Type B pancreatic cell (in vitro differentiated cells): ENCODE results near the gene FOXF1. TPM values are rescaled to one million over a fixed set of nuclear protein-coding genes. Genes with fewer than 3 reads are reported as not detected.

ENCODE experiments used
- DNase-seq: peaks from one replicate; pipeline ENCODE4 v3.0.0; 2021; ENCODE audit warnings: mixed read lengths; ENCODE audit not compliant: unreplicated experiment; ENCODE audit errors: extremely low spot score
- H3K27ac Mint-ChIP-seq: 2 replicates; pipeline ENCODE4 v1.8.0; 2021; ENCODE audit warnings: mild to moderate bottlenecking, mixed read lengths
- H3K27me3 Mint-ChIP-seq: 2 replicates; pipeline ENCODE4 v1.8.0; 2021; ENCODE audit warnings: mixed read lengths
- H3K36me3 Mint-ChIP-seq: 2 replicates; pipeline ENCODE4 v1.8.0; 2021; ENCODE audit warnings: mixed read lengths
- H3K4me1 Mint-ChIP-seq: one replicate; pipeline ENCODE4 v1.8.0; 2021; ENCODE audit warnings: mixed read lengths; ENCODE audit not compliant: unreplicated experiment
- H3K4me3 Mint-ChIP-seq: 2 replicates; pipeline ENCODE4 v1.8.0; 2021; ENCODE audit warnings: mild to moderate bottlenecking, mixed read lengths
- H3K9me3 Mint-ChIP-seq: 2 replicates; pipeline ENCODE4 v1.8.0; 2021; ENCODE audit warnings: mixed read lengths
- total RNA-seq: library from RNA; stranded (reverse); gene quantifications from 2 replicates; pipeline ENCODE4 v1.2.1, GENCODE V29; 2021; ENCODE audit warnings: low replicate concordance
- TF ChIP-seq, protein P1 (sequence below): fragments of 200-600 bp; sonication (generic); conservative IDR thresholded peaks from 2 replicates; pipeline ENCODE4 v1.5.0; 2021; ENCODE audit warnings: antibody characterized with exemption, mild to moderate bottlenecking

FOXF1 gene
- total RNA-seq, 1 donor from 2014 or later, result 3.4 TPM

DNA sequence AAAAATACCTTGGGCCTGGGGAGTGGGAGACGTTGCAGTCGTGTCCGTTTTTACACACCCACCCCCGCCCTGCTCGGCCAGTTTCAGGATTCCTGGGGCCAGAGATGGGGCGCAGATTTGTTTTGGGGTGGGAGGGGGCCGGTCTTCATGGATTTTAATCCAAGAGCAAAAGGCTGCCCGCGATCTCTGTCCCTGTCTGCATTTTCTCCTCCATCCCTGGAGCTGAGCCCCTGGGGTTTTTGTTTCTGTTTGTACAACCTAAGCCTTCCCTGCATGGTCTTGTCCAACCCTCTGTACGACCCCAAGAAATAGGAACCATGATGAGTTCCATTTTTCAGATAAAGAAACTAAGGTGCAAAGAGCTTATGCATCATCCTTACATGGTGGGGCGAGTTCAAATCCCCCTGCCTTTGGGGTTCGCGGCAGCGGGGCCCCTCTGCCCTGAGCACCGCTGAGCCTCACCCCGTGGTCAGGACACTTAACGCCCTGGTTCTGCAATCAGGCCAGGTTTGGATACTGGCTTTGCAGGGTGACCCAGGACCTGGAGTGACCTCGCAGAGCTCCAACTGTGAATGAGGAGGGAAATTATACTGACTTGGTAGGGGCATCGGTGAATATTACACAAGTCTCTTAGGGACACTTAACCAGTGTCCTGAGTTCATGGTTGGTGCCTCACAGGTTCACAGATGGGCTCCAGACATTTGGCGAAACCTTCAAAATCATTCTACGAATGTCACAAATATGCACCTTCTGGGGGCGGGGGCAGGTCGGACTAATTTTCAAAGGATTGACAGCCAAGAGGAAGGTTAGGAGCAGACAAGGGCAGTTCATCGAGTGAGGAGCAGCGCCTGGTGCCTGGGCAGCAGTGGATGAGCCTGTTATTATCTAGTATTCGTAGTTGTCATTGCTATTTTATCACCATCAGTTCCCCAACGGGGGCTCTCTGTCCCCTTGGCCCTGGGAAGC lies 4.1 kb upstream of the FOXF1 start:
- peaks cover 26% of the 10 kb centered on the region for H3K4me1 Mint-ChIP-seq
- TF ChIP-seq, protein P1, sequence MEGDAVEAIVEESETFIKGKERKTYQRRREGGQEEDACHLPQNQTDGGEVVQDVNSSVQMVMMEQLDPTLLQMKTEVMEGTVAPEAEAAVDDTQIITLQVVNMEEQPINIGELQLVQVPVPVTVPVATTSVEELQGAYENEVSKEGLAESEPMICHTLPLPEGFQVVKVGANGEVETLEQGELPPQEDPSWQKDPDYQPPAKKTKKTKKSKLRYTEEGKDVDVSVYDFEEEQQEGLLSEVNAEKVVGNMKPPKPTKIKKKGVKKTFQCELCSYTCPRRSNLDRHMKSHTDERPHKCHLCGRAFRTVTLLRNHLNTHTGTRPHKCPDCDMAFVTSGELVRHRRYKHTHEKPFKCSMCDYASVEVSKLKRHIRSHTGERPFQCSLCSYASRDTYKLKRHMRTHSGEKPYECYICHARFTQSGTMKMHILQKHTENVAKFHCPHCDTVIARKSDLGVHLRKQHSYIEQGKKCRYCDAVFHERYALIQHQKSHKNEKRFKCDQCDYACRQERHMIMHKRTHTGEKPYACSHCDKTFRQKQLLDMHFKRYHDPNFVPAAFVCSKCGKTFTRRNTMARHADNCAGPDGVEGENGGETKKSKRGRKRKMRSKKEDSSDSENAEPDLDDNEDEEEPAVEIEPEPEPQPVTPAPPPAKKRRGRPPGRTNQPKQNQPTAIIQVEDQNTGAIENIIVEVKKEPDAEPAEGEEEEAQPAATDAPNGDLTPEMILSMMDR, result no peak

DNA sequence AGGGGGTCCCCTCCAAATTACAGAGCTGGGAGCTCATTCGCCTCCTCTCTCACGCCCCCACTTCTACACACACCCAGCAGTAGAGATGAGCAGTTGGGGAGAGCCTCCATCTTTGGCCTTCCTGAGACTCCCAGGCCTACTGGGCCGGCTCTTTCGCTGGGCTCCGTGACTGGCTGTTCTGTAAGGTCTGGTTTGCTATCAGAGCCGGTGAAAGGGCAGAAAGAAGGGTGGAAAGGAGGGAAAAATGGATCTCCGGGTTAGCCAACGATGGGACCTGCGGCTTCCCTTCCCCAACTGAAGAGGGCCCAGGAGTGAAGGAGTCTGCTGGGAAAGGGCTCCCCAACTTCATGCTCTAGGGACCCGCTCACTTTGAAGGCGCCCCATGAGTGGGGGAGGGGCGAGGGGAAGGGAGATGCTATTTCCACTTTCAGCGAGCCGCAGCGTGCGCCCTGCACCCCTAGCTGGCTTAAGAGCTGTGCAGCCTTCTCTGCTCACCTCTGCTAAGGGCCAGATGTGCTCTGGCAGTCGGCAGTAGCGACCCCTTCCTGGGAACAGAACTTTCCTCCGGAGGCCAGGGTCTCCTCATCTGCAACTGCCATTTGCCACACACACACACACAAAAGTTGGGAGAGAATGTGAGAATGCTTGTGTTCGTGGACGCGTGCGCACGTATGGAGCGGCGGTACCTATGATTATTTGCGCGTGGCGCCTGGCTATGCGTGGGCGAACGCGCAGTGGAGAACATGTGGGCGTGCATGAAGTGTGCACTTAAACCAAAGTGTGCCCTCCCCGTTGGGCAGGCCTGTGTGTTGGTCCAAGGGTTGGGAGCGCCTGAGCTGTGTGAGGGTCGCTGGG lies 2.9 kb upstream of the FOXF1 start:
- TF ChIP-seq, protein P1, result no peak
- Mint-ChIP-seq H3K4me3 (peak overlapping the region; percentile 81), H3K27ac (no peak overlapping the region), H3K4me1 (peaks cover 21% of the 10 kb centered on the region), H3K9me3 (no peaks in the 10 kb centered on the region), H3K36me3 (no peaks in the 10 kb centered on the region), H3K27me3 (peaks cover 76% of the 10 kb centered on the region)
- DNase-seq, result no peak

More for the DNA sequence above, 4.1 kb upstream of the FOXF1 start:
- peaks cover 79% of the 10 kb centered on the region for H3K27me3 Mint-ChIP-seq
- peak overlapping the region; percentile 1 for H3K27ac Mint-ChIP-seq
- no peaks in the 10 kb centered on the region for H3K36me3 Mint-ChIP-seq
- peak overlapping the region; percentile 81 for H3K4me3 Mint-ChIP-seq
- H3K9me3 Mint-ChIP-seq, result no peaks in the 10 kb centered on the region
- DNase-seq, result no peak

DNA sequence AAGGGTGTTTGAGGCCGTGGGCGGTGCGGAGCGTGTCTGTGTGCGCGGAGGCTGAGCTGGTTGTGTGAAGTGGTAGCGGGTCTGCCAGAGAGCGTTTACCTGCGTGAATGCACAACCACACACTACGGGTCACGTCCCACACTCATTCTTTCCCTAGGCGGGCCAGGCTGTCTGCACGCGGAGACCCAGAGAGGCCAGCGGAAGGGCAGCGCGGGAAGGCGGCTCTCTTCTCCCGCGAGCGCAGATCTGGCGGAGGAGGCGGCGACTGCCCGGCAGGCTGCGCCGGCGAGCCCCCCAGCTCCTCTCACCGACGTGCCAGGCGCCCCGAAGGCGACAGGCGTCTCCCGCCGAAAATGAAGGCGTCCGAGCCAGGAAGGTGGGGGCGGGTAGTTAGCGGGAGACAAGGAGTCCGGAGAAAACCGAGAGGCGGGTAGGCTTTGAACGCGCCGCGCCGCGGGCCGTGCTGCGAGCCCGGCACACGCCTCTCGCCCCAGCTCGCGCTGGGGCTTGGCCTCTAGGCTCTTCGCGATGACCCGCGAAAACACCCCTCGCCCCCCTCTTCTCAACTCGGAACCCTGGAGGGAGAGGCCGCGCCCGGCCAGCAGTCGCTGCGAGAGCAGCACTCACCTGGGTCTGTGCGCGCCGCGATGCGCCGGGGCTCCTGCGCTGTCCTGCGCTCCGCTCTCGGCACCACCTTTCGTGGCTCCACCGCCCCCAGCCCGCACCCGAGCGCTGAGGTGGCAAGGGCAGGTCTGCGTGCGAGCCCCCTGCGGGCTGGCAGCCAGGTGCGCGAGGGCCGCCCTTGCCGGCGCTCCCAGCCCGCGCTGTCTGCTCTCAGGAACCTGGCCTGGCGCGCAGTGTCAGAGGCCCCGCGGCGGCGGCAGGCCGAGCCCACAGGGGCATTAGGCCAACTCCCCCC lies 2.0 kb upstream of the FOXF1 start:
- peaks cover 21% of the 10 kb centered on the region for H3K4me1 Mint-ChIP-seq
- peaks cover 76% of the 10 kb centered on the region for H3K27me3 Mint-ChIP-seq
- no peak overlapping the region for H3K27ac Mint-ChIP-seq
- H3K36me3 Mint-ChIP-seq, result no peaks in the 10 kb centered on the region
- TF ChIP-seq, protein P1, result no peak
- peak overlapping the region; percentile 81 for H3K4me3 Mint-ChIP-seq
- no peak for DNase-seq
- H3K9me3 Mint-ChIP-seq, result no peaks in the 10 kb centered on the region

DNA sequence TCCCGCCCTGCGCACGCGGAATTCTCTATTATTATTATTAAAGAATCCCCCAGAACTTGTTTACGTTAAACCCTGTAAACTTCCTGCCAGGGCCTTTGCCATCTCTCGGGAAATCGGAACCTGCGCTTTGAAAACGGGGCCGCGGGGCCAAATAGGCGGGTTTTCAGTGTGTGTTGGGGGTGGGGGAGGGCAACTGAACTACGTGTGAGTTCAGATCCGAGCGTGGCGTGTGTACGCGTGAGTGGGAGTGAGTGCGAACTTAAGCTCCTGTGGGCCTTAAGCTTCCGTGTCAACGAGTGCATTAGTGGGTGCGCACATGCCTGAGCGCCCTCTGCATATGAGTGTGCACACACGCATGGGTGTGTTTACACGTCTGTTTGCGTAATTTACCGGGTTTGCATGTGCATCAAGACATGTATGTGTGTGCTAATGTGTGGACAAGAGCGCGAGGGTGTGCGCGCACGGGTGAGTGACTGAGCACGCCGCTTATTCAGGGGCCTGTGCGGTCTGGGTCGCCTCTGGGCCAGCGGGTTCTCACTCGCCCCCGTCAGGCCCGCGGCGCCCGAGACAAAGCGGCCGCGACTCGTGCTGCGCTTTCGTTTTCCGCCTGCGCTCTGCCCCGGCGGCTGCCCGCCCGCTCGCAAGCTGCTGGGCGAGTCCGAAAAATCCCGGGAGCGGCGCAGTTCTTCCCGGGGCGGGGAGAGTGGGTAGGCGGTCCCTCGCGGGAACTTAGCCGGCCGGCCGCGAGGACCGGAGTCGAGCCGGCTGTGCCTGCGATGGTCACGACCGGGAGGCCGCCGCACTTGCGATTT lies 1.2 kb upstream of the FOXF1 start:
- Mint-ChIP-seq H3K4me1 (peaks cover 26% of the 10 kb centered on the region), H3K36me3 (peaks cover 4% of the 10 kb centered on the region), H3K27ac (peak overlapping the region; percentile 51), H3K4me3 (peak overlapping the region; percentile 90), H3K27me3 (peaks cover 76% of the 10 kb centered on the region), H3K9me3 (no peaks in the 10 kb centered on the region)
- TF ChIP-seq, protein P1, result no peak
- no peak for DNase-seq
